CD14-positive monocyte (primary cell): Measurements from ENCODE around the gene UGT2A2. TPM values are rescaled to one million over a fixed set of nuclear protein-coding genes. Genes with fewer than 3 reads are reported as not detected.
A peak's percentile ranks its signal among the peaks of the same experiment; 100 is the strongest.

Experiments used
- DNase-seq, 3 donors: peaks; one replicate each; pipeline ENCODE4 v3.0.0-alpha.2; 2011 to 2022
- H2AFZ ChIP-seq: 2 replicates; pipeline ENCODE4 v1.6.0; 2012; ENCODE audit warnings: mild to moderate bottlenecking, low read depth, low read length, inconsistent platforms; ENCODE audit not compliant: insufficient read depth, poor library complexity, severe bottlenecking
- H3K27ac ChIP-seq, 2 donors: 1 replicate in 1 of 2; 2 replicates in 1 of 2; pipeline ENCODE4 v1.5.1; 2012 to 2013; ENCODE audit warnings: low read length in 2 of 2, control low read depth in 1 of 2, inconsistent platforms in 1 of 2, low read depth in 1 of 2, mild to moderate bottlenecking in 1 of 2
- H3K27me3 ChIP-seq, 2 donors: one replicate each; pipeline versions ENCODE4 v1.6.0 to v1.6.1; 2011 to 2013; ENCODE audit warnings: low read length in 2 of 2; ENCODE audit not compliant: control insufficient read depth in 2 of 2, insufficient read depth in 2 of 2
- H3K36me3 ChIP-seq, 2 donors: replicated peaks in 1 of 2; 1 replicate in 1 of 2; 2 replicates in 1 of 2; pipeline versions ENCODE4 v1.5.1 to v1.6.1; 2012 to 2013; ENCODE audit warnings: low read length in 2 of 2, control low read depth in 1 of 2, inconsistent platforms in 1 of 2, mild to moderate bottlenecking in 1 of 2; ENCODE audit not compliant: insufficient read depth in 2 of 2, control insufficient read depth in 1 of 2
- H3K4me1 ChIP-seq, 2 donors: 1 replicate in 1 of 2; 2 replicates in 1 of 2; pipeline versions ENCODE4 v1.5.1 to v1.6.1; 2012 to 2013; ENCODE audit warnings: low read length in 2 of 2, control low read depth in 1 of 2, inconsistent platforms in 1 of 2, mild to moderate bottlenecking in 1 of 2, moderate library complexity in 1 of 2; ENCODE audit not compliant: insufficient read depth in 2 of 2, control insufficient read depth in 1 of 2
- H3K4me2 ChIP-seq: replicated peaks from 2 replicates; pipeline ENCODE3; 2012; ENCODE audit warnings: low read length, moderate library complexity, mild to moderate bottlenecking; ENCODE audit not compliant: poor library complexity, severe bottlenecking; ENCODE audit errors: extremely low read depth
- H3K4me3 ChIP-seq, 3 experiments: fragments of 200-600 bp in 1 of 3; sonication (generic) in 1 of 3; replicated peaks in 1 of 3; 1 replicate in 2 of 3; 2 replicates in 1 of 3; pipeline ENCODE4 v1.5.1; 2011 to 2013; ENCODE audit warnings: low read length in 3 of 3, mild to moderate bottlenecking in 3 of 3, control low read depth in 2 of 3, low read depth in 2 of 3, inconsistent platforms in 1 of 3, moderate library complexity in 1 of 3
- H3K79me2 ChIP-seq: 2 replicates; pipeline ENCODE4 v1.6.0; 2012; ENCODE audit warnings: mild to moderate bottlenecking, control low read depth, inconsistent platforms, low read length, moderate library complexity; ENCODE audit not compliant: insufficient read depth
- H3K9ac ChIP-seq: 2 replicates; pipeline ENCODE4 v1.6.0; 2017; ENCODE audit warnings: low read length, mild to moderate bottlenecking; ENCODE audit not compliant: insufficient read depth, poor library complexity, severe bottlenecking
- H3K9me3 ChIP-seq, 2 donors: replicated peaks in 1 of 2; 1 replicate in 1 of 2; 2 replicates in 1 of 2; pipeline versions ENCODE4 v1.5.1 to v1.6.1; 2012 to 2013; ENCODE audit warnings: low read length in 2 of 2, control low read depth in 1 of 2; ENCODE audit not compliant: control insufficient read depth in 1 of 2, insufficient read depth in 1 of 2
- H4K20me1 ChIP-seq: 2 replicates; pipeline ENCODE4 v1.6.0; 2012; ENCODE audit warnings: mild to moderate bottlenecking, low read length, control low read depth, moderate library complexity; ENCODE audit not compliant: insufficient read depth
- H3K27ac Mint-ChIP-seq, 7 donors: one replicate each; pipeline ENCODE4 v1.8.0; 2020; ENCODE audit warnings: mild to moderate bottlenecking in 7 of 7, mixed read lengths in 7 of 7, moderate library complexity in 6 of 7, inconsistent platforms in 2 of 7
- H3K27me3 Mint-ChIP-seq, 3 donors: one replicate each; pipeline ENCODE4 v1.8.0; 2021 to 2022; ENCODE audit warnings: low read depth in 3 of 3, mild to moderate bottlenecking in 3 of 3, mixed read lengths in 3 of 3, moderate library complexity in 3 of 3, inconsistent platforms in 1 of 3
- H3K36me3 Mint-ChIP-seq, 2 donors: one replicate each; pipeline ENCODE4 v1.8.0; 2020; ENCODE audit warnings: mixed read lengths in 2 of 2, inconsistent platforms in 1 of 2, mild to moderate bottlenecking in 1 of 2
- H3K4me1 Mint-ChIP-seq: one replicate; pipeline ENCODE4 v1.8.0; 2020; ENCODE audit warnings: mild to moderate bottlenecking, mixed read lengths
- H3K4me3 Mint-ChIP-seq, 2 donors: one replicate each; pipeline ENCODE4 v1.8.0; 2020; ENCODE audit warnings: mild to moderate bottlenecking in 2 of 2, mixed read lengths in 2 of 2, moderate library complexity in 1 of 2
- H3K9me3 Mint-ChIP-seq, 7 donors: one replicate each; pipeline ENCODE4 v1.8.0; 2020 to 2022; ENCODE audit warnings: mixed read lengths in 7 of 7, mild to moderate bottlenecking in 6 of 7, moderate library complexity in 6 of 7, inconsistent platforms in 2 of 7
- WGBS: methylation state at CpG from one replicate; pipeline ENCODE4 v1.1.5; 2013; ENCODE audit warnings: missing lambda C conversion rate; ENCODE audit not compliant: insufficient coverage; 5-methylcytosine and 5-hydroxymethylcytosine counted together
- intact Hi-C, 2 donors: fragments of 100-400 bp; cut with micrococcal nuclease; formaldehyde crosslinking; loops; one replicate each; pipeline versions ENCODE4 v1.15.0 to v1.15.1; 2023
- polyA plus RNA-seq, 3 donors: library from polyadenylated mRNA; depleted of rRNA in 1 of 3; unstranded in 2 of 3; stranded (reverse) in 1 of 3; fragments of 300-500 nt in 2 of 3; fragments of >200 nt in 1 of 3; fragmentation: Illumina TruSeq in 2 of 3; gene quantifications; 1 replicate in 2 of 3; 2 replicates in 1 of 3; pipeline ENCODE4 v1.2.3, GENCODE V29; 2012 to 2021
- TF ChIP-seq, protein P1 (sequence below): fragments of 200-600 bp; IDR thresholded peaks from one replicate; pipeline ENCODE4 v1.8.0; 2022; ENCODE audit warnings: antibody characterized with exemption, mild to moderate bottlenecking

Gene UGT2A2
- polyA plus RNA-seq, 3 donors: not detected

DNA sequence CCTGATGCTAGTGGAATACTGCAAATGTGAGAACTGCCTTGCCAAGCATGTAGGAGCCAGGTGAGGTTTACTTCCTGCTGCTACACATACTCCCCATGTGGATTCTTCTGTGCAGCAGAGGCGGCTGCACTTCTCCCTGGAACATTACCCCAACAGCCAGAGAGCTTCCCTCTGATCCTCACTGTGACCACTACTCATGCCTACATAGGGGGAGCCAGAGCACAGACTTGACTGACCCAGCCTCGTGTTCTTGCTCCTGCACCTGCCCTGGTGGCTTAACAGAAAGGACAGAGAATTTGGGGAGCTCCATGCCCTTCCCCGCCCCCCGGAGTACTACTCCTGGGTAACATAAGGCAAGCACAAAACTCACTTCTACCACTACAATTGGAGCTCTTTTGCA is 38.4 kb downstream of the UGT2A2 start:
- Mint-ChIP-seq H3K36me3 (no peaks in the 10 kb centered on the region), H3K4me1 (no peaks in the 10 kb centered on the region), H3K27me3 (peaks cover 0 to 2% (median 0%) of the 10 kb centered on the region in 3 donors), H3K9me3 (peaks cover 0 to 7% (median 2%) of the 10 kb centered on the region in 7 donors), H3K4me3 (no peak overlapping the region), H3K27ac (peak overlapping the region in 1 of 7 donors; percentile 22)
- no peaks in the 10 kb centered on the region for H3K9me3 ChIP-seq
- no peak overlapping the region for H2AFZ ChIP-seq
- TF ChIP-seq, protein P1, sequence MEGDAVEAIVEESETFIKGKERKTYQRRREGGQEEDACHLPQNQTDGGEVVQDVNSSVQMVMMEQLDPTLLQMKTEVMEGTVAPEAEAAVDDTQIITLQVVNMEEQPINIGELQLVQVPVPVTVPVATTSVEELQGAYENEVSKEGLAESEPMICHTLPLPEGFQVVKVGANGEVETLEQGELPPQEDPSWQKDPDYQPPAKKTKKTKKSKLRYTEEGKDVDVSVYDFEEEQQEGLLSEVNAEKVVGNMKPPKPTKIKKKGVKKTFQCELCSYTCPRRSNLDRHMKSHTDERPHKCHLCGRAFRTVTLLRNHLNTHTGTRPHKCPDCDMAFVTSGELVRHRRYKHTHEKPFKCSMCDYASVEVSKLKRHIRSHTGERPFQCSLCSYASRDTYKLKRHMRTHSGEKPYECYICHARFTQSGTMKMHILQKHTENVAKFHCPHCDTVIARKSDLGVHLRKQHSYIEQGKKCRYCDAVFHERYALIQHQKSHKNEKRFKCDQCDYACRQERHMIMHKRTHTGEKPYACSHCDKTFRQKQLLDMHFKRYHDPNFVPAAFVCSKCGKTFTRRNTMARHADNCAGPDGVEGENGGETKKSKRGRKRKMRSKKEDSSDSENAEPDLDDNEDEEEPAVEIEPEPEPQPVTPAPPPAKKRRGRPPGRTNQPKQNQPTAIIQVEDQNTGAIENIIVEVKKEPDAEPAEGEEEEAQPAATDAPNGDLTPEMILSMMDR: no peak
- H3K27me3 ChIP-seq: no peaks in the 10 kb centered on the region
- no peaks in the 10 kb centered on the region for H4K20me1 ChIP-seq
- no peak overlapping the region for H3K9ac ChIP-seq
- no peaks in the 10 kb centered on the region for H3K36me3 ChIP-seq
- 54% methylated on average over 4 of the region's 4 CpGs for WGBS
- DNase-seq: no peak
- intact Hi-C loops: no loop called here
- H3K79me2 ChIP-seq: no peaks in the 10 kb centered on the region
- H3K4me1 ChIP-seq: no peaks in the 10 kb centered on the region
- H3K4me2 ChIP-seq: no peak overlapping the region
- no peak overlapping the region for H3K27ac ChIP-seq
- no peak overlapping the region for H3K4me3 ChIP-seq

DNA sequence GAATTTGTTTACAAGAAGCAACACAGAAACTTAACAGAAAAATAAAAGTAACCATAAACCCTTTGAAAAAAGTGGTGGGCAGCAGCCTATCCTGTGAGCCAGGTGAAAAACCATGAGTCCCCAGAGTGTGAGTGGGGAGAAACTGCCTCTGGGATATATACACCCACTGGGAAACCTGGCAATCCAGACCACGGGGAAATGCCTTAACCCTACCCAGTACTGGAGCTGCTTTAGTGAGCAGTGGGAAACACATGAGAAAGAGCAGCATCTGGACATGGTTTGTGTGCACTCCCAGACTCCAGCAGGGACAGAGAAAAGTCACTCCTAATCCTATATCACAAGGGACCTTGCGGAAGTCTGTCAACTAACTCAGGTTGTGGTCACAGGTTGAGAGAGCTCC is 39.4 kb downstream of the UGT2A2 start:
- no peaks in the 10 kb centered on the region for H3K27me3 ChIP-seq
- no peaks in the 10 kb centered on the region for H4K20me1 ChIP-seq
- no peak overlapping the region for H3K4me2 ChIP-seq
- intact Hi-C loops: no loop called here
- H3K79me2 ChIP-seq: no peaks in the 10 kb centered on the region
- Mint-ChIP-seq H3K36me3 (no peaks in the 10 kb centered on the region), H3K9me3 (peaks cover 0 to 7% (median 0%) of the 10 kb centered on the region in 7 donors), H3K4me1 (no peaks in the 10 kb centered on the region), H3K27ac (no peak overlapping the region), H3K4me3 (no peak overlapping the region), H3K27me3 (peaks cover 0 to 4% (median 0%) of the 10 kb centered on the region in 3 donors)
- H3K36me3 ChIP-seq: no peaks in the 10 kb centered on the region
- WGBS: 60% methylated on average over 1 of the region's 2 CpGs
- DNase-seq: no peak
- H3K4me3 ChIP-seq: no peak overlapping the region
- H3K27ac ChIP-seq: no peak overlapping the region
- H3K4me1 ChIP-seq: no peaks in the 10 kb centered on the region
- H2AFZ ChIP-seq: no peak overlapping the region
- H3K9me3 ChIP-seq: no peaks in the 10 kb centered on the region
- TF ChIP-seq, protein P1: no peak
- no peak overlapping the region for H3K9ac ChIP-seq
